H1 (cell line): ENCODE data around the gene PDE6B. TPM values are rescaled to one million over a fixed set of nuclear protein-coding genes. Genes with fewer than 3 reads are reported as not detected.
A peak's percentile ranks its signal among the peaks of the same experiment; 100 is the strongest.

Source experiments
- CTCF ChIA-PET: fragments of 300-600 bp; sonication (Branson Sonifier 250); formaldehyde crosslinking; loops from one replicate; lab custom pipeline; 2021; ENCODE audit not compliant: partially characterized antibody; lab: Charles Lee
- POLR2A ChIA-PET: fragments of 300-600 bp; sonication (Branson Sonifier 250); formaldehyde crosslinking; loops from one replicate; lab custom pipeline; 2021; ENCODE audit warnings: inconsistent platforms; ENCODE audit not compliant: partially characterized antibody; lab: Charles Lee
- DNase-seq, 2 experiments: peaks; one replicate each; pipeline versions ENCODE4 v3.0.0 to v3.0.0-alpha.2; 2010 to 2022; ENCODE audit warnings: low spot score in 2 of 2, low read depth in 1 of 2, mixed read lengths in 1 of 2
- FAIRE-seq: peaks from 2 replicates; lab custom pipeline; 2011; peaks lifted over from hg19 to GRCh38; lab: Jason Lieb, UNC
- H2AFZ ChIP-seq: 2 replicates; pipeline ENCODE4 v1.8.1; 2012; ENCODE audit warnings: low read length, inconsistent platforms
- H2AK5ac ChIP-seq: 2 replicates; pipeline ENCODE4 v1.6.1; 2013; ENCODE audit warnings: low read depth, low read length
- H2BK120ac ChIP-seq: replicated peaks from 2 replicates; pipeline ENCODE3; 2013; ENCODE audit warnings: low read depth, low read length, inconsistent platforms
- H2BK12ac ChIP-seq: 2 replicates; pipeline ENCODE4 v1.6.1; 2013; ENCODE audit warnings: low read depth, low read length
- H2BK15ac ChIP-seq: 2 replicates; pipeline ENCODE4 v1.6.1; 2013; ENCODE audit warnings: low read length
- H2BK20ac ChIP-seq: 2 replicates; pipeline ENCODE4 v1.6.1; 2013; ENCODE audit warnings: low read length
- H2BK5ac ChIP-seq: 2 replicates; pipeline ENCODE4 v1.6.1; 2013; ENCODE audit warnings: low read depth, low read length
- H3K14ac ChIP-seq: 2 replicates; pipeline ENCODE4 v1.6.1; 2013; ENCODE audit warnings: inconsistent platforms; ENCODE audit not compliant: insufficient read length
- H3K18ac ChIP-seq: 2 replicates; pipeline ENCODE4 v1.6.1; 2013; ENCODE audit warnings: low read length; ENCODE audit errors: extremely low read depth
- H3K23ac ChIP-seq: 2 replicates; pipeline ENCODE4 v1.6.1; 2013; ENCODE audit warnings: inconsistent platforms; ENCODE audit not compliant: insufficient read length
- H3K23me2 ChIP-seq: 2 replicates; pipeline ENCODE4 v1.6.1; 2013; ENCODE audit warnings: low read depth, low read length
- H3K27ac ChIP-seq: 2 replicates; pipeline ENCODE4 v1.6.1; 2011; ENCODE audit warnings: low read depth, low read length, inconsistent platforms
- H3K27me3 ChIP-seq, 4 experiments: replicated peaks in 1 of 4; 1 replicate in 1 of 4; 2 replicates in 3 of 4; pipeline versions ENCODE4 v1.6.1 to v1.8.1; 2011 to 2013; ENCODE audit warnings: low read length in 3 of 4, mild to moderate bottlenecking in 3 of 4, inconsistent platforms in 2 of 4, mixed read lengths in 2 of 4, moderate library complexity in 1 of 4; ENCODE audit not compliant: control insufficient read depth in 3 of 4, insufficient read depth in 3 of 4; ENCODE audit errors: extremely low read depth in 1 of 4
- H3K36me3 ChIP-seq, 4 experiments: 2 replicates each; pipeline versions ENCODE4 v1.6.1 to v1.8.1; 2011 to 2013; ENCODE audit warnings: mild to moderate bottlenecking in 4 of 4, low read length in 3 of 4, moderate library complexity in 2 of 4, control low read depth in 1 of 4, inconsistent platforms in 1 of 4; ENCODE audit not compliant: insufficient read depth in 4 of 4, control insufficient read depth in 2 of 4
- H3K4ac ChIP-seq: replicated peaks from 2 replicates; pipeline ENCODE3; 2013; ENCODE audit warnings: low read length, low read depth, mixed read lengths, inconsistent platforms; ENCODE audit not compliant: insufficient read length
- H3K4me1 ChIP-seq, 4 experiments: replicated peaks in 1 of 4; 1 replicate in 1 of 4; 2 replicates in 3 of 4; pipeline versions ENCODE4 v1.6.1 to v1.8.1; 2011 to 2013; ENCODE audit warnings: low read length in 3 of 4, inconsistent platforms in 2 of 4, mixed read lengths in 1 of 4; ENCODE audit not compliant: insufficient read depth in 4 of 4, control insufficient read depth in 3 of 4
- H3K4me2 ChIP-seq, 2 experiments: 2 replicates each; pipeline versions ENCODE4 v1.6.1 to v1.8.1; 2011 to 2013; ENCODE audit warnings: low read depth in 2 of 2, low read length in 2 of 2, control low read depth in 1 of 2, inconsistent platforms in 1 of 2, mild to moderate bottlenecking in 1 of 2; ENCODE audit not compliant: insufficient read depth in 1 of 2
- H3K4me3 ChIP-seq, 4 experiments: fragments of 200-600, 300-600 bp in 1 of 4; sonication (generic), shearing (Covaris generic), sonication (Bioruptor Twin) in 1 of 4; 2 replicates each; pipeline versions ENCODE4 v1.5.1 to v1.8.1; 2011 to 2016; ENCODE audit warnings: low read length in 4 of 4, low read depth in 3 of 4, control low read depth in 2 of 4, inconsistent platforms in 2 of 4, mild to moderate bottlenecking in 2 of 4, mixed read lengths in 1 of 4, moderate library complexity in 1 of 4; ENCODE audit not compliant: insufficient read depth in 2 of 4; ENCODE audit errors: extremely low read depth in 1 of 4
- H3K56ac ChIP-seq: replicated peaks from 2 replicates; pipeline ENCODE3; 2013; ENCODE audit warnings: low read depth, mild to moderate bottlenecking, mixed read lengths, low read length, inconsistent platforms; ENCODE audit not compliant: insufficient read length
- H3K79me1 ChIP-seq: 2 replicates; pipeline ENCODE4 v1.6.1; 2013; ENCODE audit warnings: low read depth, low read length, control low read depth
- H3K79me2 ChIP-seq, 2 experiments: 2 replicates each; pipeline versions ENCODE4 v1.6.1 to v1.8.1; 2012 to 2013; ENCODE audit warnings: low read length in 2 of 2, mild to moderate bottlenecking in 2 of 2, inconsistent platforms in 1 of 2; ENCODE audit not compliant: insufficient read depth in 2 of 2, control insufficient read depth in 1 of 2
- H3K9ac ChIP-seq, 4 experiments: replicated peaks in 1 of 4; 1 replicate in 1 of 4; 2 replicates in 3 of 4; pipeline versions ENCODE4 v1.6.1 to v1.8.1; 2011 to 2013; ENCODE audit warnings: low read depth in 3 of 4, low read length in 3 of 4, control low read depth in 2 of 4, mild to moderate bottlenecking in 2 of 4, moderate library complexity in 2 of 4, inconsistent platforms in 1 of 4; ENCODE audit errors: extremely low read depth in 1 of 4
- H3K9me3 ChIP-seq, 2 experiments: 2 replicates each; pipeline versions ENCODE4 v1.6.1 to v1.8.1; 2012 to 2013; ENCODE audit warnings: mild to moderate bottlenecking in 2 of 2, moderate library complexity in 2 of 2, control low read depth in 1 of 2, inconsistent platforms in 1 of 2, low read depth in 1 of 2, low read length in 1 of 2, mixed read lengths in 1 of 2; ENCODE audit not compliant: insufficient read depth in 2 of 2
- H4K20me1 ChIP-seq, 2 experiments: replicated peaks in 1 of 2; 2 replicates each; pipeline versions ENCODE3 to v1.8.1; 2011 to 2013; ENCODE audit warnings: inconsistent platforms in 2 of 2, low read length in 2 of 2, mild to moderate bottlenecking in 1 of 2; ENCODE audit not compliant: insufficient read depth in 2 of 2, control insufficient read depth in 1 of 2
- H4K5ac ChIP-seq: 2 replicates; pipeline ENCODE4 v1.6.1; 2013; ENCODE audit warnings: low read length, low read depth, mixed read lengths, inconsistent platforms; ENCODE audit not compliant: insufficient read length
- H4K8ac ChIP-seq: 2 replicates; pipeline ENCODE4 v1.8.0; 2013; ENCODE audit warnings: mild to moderate bottlenecking, moderate library complexity, low read length, inconsistent platforms; ENCODE audit not compliant: insufficient read depth; ENCODE audit errors: extremely low read depth
- H4K91ac ChIP-seq: replicated peaks from 2 replicates; pipeline ENCODE3; 2013; ENCODE audit warnings: low read length, mixed read lengths, inconsistent platforms; ENCODE audit not compliant: insufficient read length
- E2F6 ChIP-seq: IDR thresholded peaks from 2 replicates; pipeline ENCODE4 v1.6.1; 2012; ENCODE audit warnings: inconsistent platforms
- GTF2F1 ChIP-seq: IDR thresholded peaks from 2 replicates; pipeline ENCODE4 v1.6.1; 2012; ENCODE audit warnings: low read depth, low read length, improper control_type of control experiment, borderline replicate concordance
- MAFK ChIP-seq: IDR thresholded peaks from 2 replicates; pipeline ENCODE4 v1.6.1; 2012; ENCODE audit warnings: low read depth, mild to moderate bottlenecking, improper control_type of control experiment, low read length
- SAP30 ChIP-seq: fragments of 300-600 bp; sonication (generic); IDR thresholded peaks from 2 replicates; pipeline ENCODE4 v1.7.1; 2012; ENCODE audit warnings: low read length, moderate library complexity, mild to moderate bottlenecking, inconsistent platforms; ENCODE audit not compliant: insufficient read depth, insufficient replicate concordance
- TCF12 ChIP-seq: IDR thresholded peaks from 2 replicates; pipeline ENCODE4 v1.6.1; 2011; ENCODE audit warnings: low read depth, mild to moderate bottlenecking, low read length
- WGBS, 2 experiments: shearing (Covaris generic) in 1 of 2; methylation state at CpG; one replicate each; pipeline versions ENCODE4 v1.1.6 to v1.1.7; 2013 to 2015; ENCODE audit warnings: low lambda C conversion rate in 2 of 2, mixed read lengths in 2 of 2, inconsistent platforms in 1 of 2, low coverage in 1 of 2, missing lambda C conversion rate in 1 of 2; ENCODE audit not compliant: insufficient replicate concordance in 2 of 2, insufficient coverage in 1 of 2, insufficient read length in 1 of 2; ENCODE audit errors: extremely low coverage in 1 of 2, missing lambda C conversion rate in 1 of 2; 5-methylcytosine and 5-hydroxymethylcytosine counted together
- polyA plus RNA-seq, 7 experiments: library from polyadenylated mRNA; depleted of rRNA in 3 of 7; stranded (reverse) in 5 of 7; unstranded in 2 of 7; fragments of >200 nt in 5 of 7; fragments of 200-250 nt in 2 of 7; gene quantifications; 1 replicate in 5 of 7; 2 replicates in 1 of 7; 4 replicates in 1 of 7; pipeline versions ENCODE4 v1.2.1 to v1.2.3, GENCODE V29; 2011 to 2013; ENCODE audit warnings: missing spikeins in 2 of 7, mixed read lengths in 2 of 7
- total RNA-seq: library from RNA; stranded (reverse); fragmentation: NEBNext Ultra II Directional; extraction: Animal tissue kit (Norgen Biotek cat#: 25700); gene quantifications from 2 replicates; pipeline ENCODE4 v1.2.1, GENCODE V29; 2021

The PDE6B gene
- total and polyA plus RNA-seq, 2 of the 8 experiments (the other 6 are each of a cell fraction or from before 2014, with no cell fraction given), result 4.1 to 8.4 TPM

- WGBS, 2 experiments, result 87% methylated on average over 22 of the region's 22 CpGs; no CpG with 5 or more reads in 1 of the 2 experiments
- ChIA-PET POLR2A (no interaction called here), CTCF (interaction anchor here (0.7 to 2.5 kb wide), 4 partner anchors 10 to 72 kb away, joined by 3 to 8 read pairs (median 6); partner anchors contain the start of gene PDE6B)
Observed at GRCh38 chr4:612052-612748, 13.2 kb upstream of the PDE6B start.

More at GRCh38 chr4:612052-612748, 13.2 kb upstream of the PDE6B start:
- no peak overlapping the region for H3K4me2 ChIP-seq
- no peak overlapping the region for H3K18ac ChIP-seq
- H2BK15ac ChIP-seq, result no peak overlapping the region
- H3K23ac ChIP-seq, result no peak overlapping the region
- H3K27ac ChIP-seq, result no peak overlapping the region
- no peaks in the 10 kb centered on the region for H3K79me2 ChIP-seq
- no peak overlapping the region for H4K91ac ChIP-seq
- no peaks in the 10 kb centered on the region for H3K23me2 ChIP-seq
- peaks cover 0 to 3% (median 2%) of the 10 kb centered on the region in 4 experiments; a peak in 3 of 7 replicates for H3K27me3 ChIP-seq
- DNase-seq, result no peak
- H2AFZ ChIP-seq, result no peak overlapping the region
- no peaks in the 10 kb centered on the region for H3K36me3 ChIP-seq
- H3K79me1 ChIP-seq, result peaks cover 6% of the 10 kb centered on the region
- H3K4me3 ChIP-seq, result no peak overlapping the region
- no peak overlapping the region for H2BK5ac ChIP-seq
- no peak overlapping the region for H2BK120ac ChIP-seq
- peaks cover 0 to 4% of the 10 kb centered on the region in 2 experiments; a peak in 1 of 4 replicates for H3K9me3 ChIP-seq
- no peak overlapping the region for H2AK5ac ChIP-seq
- no peak overlapping the region for H3K4ac ChIP-seq
- peak overlapping the region; percentile 83 for H4K8ac ChIP-seq
- no peak overlapping the region for H3K56ac ChIP-seq
- H2BK20ac ChIP-seq, result no peak overlapping the region
- no peak overlapping the region for H3K9ac ChIP-seq
- no peak overlapping the region for H3K14ac ChIP-seq
- H4K5ac ChIP-seq, result no peak overlapping the region
- no peak for FAIRE-seq
- TF ChIP-seq E2F6 (no peak), TCF12 (no peak), GTF2F1 (no peak), MAFK (no peak), SAP30 (no peak)
- H4K20me1 ChIP-seq, result no peaks in the 10 kb centered on the region
- H3K4me1 ChIP-seq, result no peaks in the 10 kb centered on the region
- H2BK12ac ChIP-seq, result no peak overlapping the region
